ENCODE data around the gene PDLIM7. TPM values are rescaled to one million over a fixed set of nuclear protein-coding genes. Genes with fewer than 3 reads are reported as not detected.

Gene PDLIM7
- total RNA-seq, 1 experiment from 2014 or later = 127 TPM

- DNase-seq (ENCODE audit: low spot score) = no peak
These were observed 27.1 kb upstream of the PDLIM7 start for GRCh38 chr5:177524539-177524900.

- DNase-seq (ENCODE audit: low spot score) = no peak
These were observed 26.5 kb upstream of the PDLIM7 start for GRCh38 chr5:177523711-177524538.

- no peak for DNase-seq (ENCODE audit: low spot score)
These were observed 23.6 kb upstream of the PDLIM7 start for GRCh38 chr5:177520916-177521513.

GRCh38 chr5:177520271-177520670 is 22.9 kb upstream of the PDLIM7 start:
- DNase-seq (ENCODE audit: low spot score) = no peak

- no peak for DNase-seq (ENCODE audit: low spot score)
These were observed 22.2 kb upstream of the PDLIM7 start for GRCh38 chr5:177519463-177520235.

GRCh38 chr5:177516601-177517568 is 19.5 kb upstream of the PDLIM7 start, which contains the start of gene DDX41:
DDX41 (minus strand) TSS chr5:177516961; CDS start chr5:177516945, 16 bp downstream.
- DNase-seq (ENCODE audit: low spot score) = peak; percentile 100

- no peak for DNase-seq (ENCODE audit: low spot score)
These were observed 18.2 kb upstream of the PDLIM7 start for GRCh38 chr5:177515580-177515979.

- no peak for DNase-seq (ENCODE audit: low spot score)
These were observed 17.1 kb upstream of the PDLIM7 start for GRCh38 chr5:177514541-177514940.

- no peak for DNase-seq (ENCODE audit: low spot score)
These were observed 16.1 kb upstream of the PDLIM7 start for GRCh38 chr5:177513500-177513899.

- DNase-seq (ENCODE audit: low spot score) = no peak
These were observed 15.5 kb upstream of the PDLIM7 start for GRCh38 chr5:177512736-177513380.

- no peak for DNase-seq (ENCODE audit: low spot score)
These were observed 14.6 kb upstream of the PDLIM7 start for GRCh38 chr5:177511796-177512675.

GRCh38 chr5:177511181-177511580 is 13.8 kb upstream of the PDLIM7 start:
- no peak for DNase-seq (ENCODE audit: low spot score)

GRCh38 chr5:177510567-177511053 is 13.2 kb upstream of the PDLIM7 start:
- no peak for DNase-seq (ENCODE audit: low spot score)

GRCh38 chr5:177509991-177510566 is 12.7 kb upstream of the PDLIM7 start:
- DNase-seq (ENCODE audit: low spot score) = no peak

GRCh38 chr5:177509381-177509951 is 12.1 kb upstream of the PDLIM7 start, which contains the start of gene DOK3:
DOK3 (minus strand) TSS chr5:177509826; CDS start chr5:177509540, 286 bp downstream.
- DNase-seq (ENCODE audit: low spot score) = no peak

- no peak for DNase-seq (ENCODE audit: low spot score)
These were observed 11.4 kb upstream of the PDLIM7 start for GRCh38 chr5:177508837-177509236.

- no peak for DNase-seq (ENCODE audit: low spot score)
These were observed 10.8 kb upstream of the PDLIM7 start for GRCh38 chr5:177508221-177508611.

- DNase-seq (ENCODE audit: low spot score) = no peak
These were observed 10.3 kb upstream of the PDLIM7 start for GRCh38 chr5:177507596-177508220.

Measured in H4 (cell line).